ENCODE data around the gene SSBP4.

Gene SSBP4

DNA sequence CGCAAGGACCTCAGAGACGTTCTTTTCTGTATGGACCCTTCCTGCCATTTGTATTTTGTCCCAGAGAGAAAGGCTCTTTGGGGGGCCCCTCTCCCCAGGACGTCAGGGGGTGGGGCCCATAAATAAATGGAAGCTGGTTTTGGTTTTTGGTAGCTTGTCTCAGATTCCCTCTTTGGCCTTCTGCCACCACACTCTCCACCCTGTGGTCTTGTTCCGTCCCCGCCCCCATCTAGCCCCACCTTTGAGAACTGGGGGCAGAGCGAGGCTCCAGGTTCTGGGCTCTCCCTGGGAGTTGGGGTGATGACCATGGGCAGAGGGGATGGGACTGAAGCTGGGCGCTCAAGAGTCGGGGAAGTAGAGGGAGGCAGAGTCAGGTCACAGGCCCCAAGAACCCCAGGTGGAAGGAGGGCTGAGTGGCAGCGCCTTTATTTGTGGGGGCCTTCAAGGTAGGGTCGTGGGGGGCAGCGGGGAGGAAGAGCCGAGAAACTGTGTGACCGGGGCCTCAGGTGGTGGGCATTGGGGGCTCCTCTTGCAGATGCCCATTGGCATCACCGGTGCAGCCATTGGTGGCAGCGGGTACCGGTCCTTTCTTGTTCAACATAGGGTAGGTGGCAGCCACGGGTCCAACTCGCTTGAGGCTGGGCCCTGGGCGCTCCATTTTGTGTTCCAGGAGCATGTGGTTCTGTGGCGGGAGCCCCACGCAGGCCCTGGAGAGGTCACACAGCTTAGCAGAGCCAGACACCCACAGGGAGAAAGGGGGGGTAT is 15.4 kb downstream of the SSBP4 start:
- peaks cover 22% of the 10 kb centered on the region for H3K4me1 ChIP-seq (ENCODE audit: control insufficient read depth, insufficient read depth, low read length)
- H3K27me3 ChIP-seq (ENCODE audit: control insufficient read depth, insufficient read depth, low read length) = no peaks in the 10 kb centered on the region
- H3K9me3 ChIP-seq (ENCODE audit: control insufficient read depth, insufficient read depth, low read length) = no peaks in the 10 kb centered on the region
- no peak overlapping the region for H3K27ac ChIP-seq (ENCODE audit: low read length)
- H3K36me3 ChIP-seq (ENCODE audit: control insufficient read depth, insufficient read depth, low read length) = peaks cover 5% of the 10 kb centered on the region; the same call in 1 of the 2 replicates
- DNase-seq (ENCODE audit: low read depth, low spot score) = no peak
- H3K4me3 ChIP-seq (ENCODE audit: low read length) = no peak overlapping the region; the same call in 1 of the 2 replicates
- WGBS (ENCODE audit: insufficient coverage, insufficient read length) = no CpG with 5 or more reads among the region's 21 CpGs

DNA sequence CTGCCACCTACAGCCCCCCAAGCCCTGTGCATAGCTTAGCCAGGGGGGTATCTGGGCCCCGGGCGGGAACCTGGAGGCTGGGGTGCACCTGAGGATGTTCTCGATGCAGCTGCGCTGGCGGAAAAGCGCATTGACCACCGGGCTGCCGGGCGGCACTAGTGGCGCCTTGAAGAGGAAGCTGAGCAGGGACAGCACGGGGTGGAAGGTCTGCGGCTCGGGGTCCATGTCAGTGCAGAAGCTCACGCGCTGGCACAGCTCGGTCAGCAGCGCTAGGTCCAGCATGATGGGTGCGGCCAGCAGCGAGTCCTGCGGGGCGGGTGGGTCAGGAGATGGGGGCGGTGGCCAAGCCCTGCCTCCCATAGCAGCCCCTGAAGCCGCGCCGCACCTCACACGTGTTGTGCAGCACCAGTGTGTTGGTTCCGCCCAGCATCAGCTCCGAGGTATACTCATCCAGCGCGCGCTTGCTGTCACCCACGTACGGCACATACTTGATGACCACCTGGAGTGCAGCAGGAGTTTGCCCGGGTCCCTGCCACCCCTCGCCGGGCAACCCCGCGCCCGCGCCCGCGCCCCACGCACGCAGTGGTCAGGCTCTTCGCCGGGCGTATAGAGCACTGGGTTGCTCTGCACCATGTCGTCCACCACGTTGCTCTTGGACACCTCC is 16.1 kb downstream of the SSBP4 start:
- no peaks in the 10 kb centered on the region for H3K9me3 ChIP-seq (ENCODE audit: control insufficient read depth, insufficient read depth, low read length)
- H3K36me3 ChIP-seq (ENCODE audit: control insufficient read depth, insufficient read depth, low read length) = peaks cover 5% of the 10 kb centered on the region; the same call in 1 of the 2 replicates
- no peak overlapping the region for H3K4me3 ChIP-seq (ENCODE audit: low read length)
- no CpG with 5 or more reads among the region's 49 CpGs for WGBS (ENCODE audit: insufficient coverage, insufficient read length)
- no peaks in the 10 kb centered on the region for H3K27me3 ChIP-seq (ENCODE audit: control insufficient read depth, insufficient read depth, low read length)
- H3K27ac ChIP-seq (ENCODE audit: low read length) = no peak overlapping the region
- H3K4me1 ChIP-seq (ENCODE audit: control insufficient read depth, insufficient read depth, low read length) = peaks cover 19% of the 10 kb centered on the region
- no peak for DNase-seq (ENCODE audit: low read depth, low spot score)

DNA sequence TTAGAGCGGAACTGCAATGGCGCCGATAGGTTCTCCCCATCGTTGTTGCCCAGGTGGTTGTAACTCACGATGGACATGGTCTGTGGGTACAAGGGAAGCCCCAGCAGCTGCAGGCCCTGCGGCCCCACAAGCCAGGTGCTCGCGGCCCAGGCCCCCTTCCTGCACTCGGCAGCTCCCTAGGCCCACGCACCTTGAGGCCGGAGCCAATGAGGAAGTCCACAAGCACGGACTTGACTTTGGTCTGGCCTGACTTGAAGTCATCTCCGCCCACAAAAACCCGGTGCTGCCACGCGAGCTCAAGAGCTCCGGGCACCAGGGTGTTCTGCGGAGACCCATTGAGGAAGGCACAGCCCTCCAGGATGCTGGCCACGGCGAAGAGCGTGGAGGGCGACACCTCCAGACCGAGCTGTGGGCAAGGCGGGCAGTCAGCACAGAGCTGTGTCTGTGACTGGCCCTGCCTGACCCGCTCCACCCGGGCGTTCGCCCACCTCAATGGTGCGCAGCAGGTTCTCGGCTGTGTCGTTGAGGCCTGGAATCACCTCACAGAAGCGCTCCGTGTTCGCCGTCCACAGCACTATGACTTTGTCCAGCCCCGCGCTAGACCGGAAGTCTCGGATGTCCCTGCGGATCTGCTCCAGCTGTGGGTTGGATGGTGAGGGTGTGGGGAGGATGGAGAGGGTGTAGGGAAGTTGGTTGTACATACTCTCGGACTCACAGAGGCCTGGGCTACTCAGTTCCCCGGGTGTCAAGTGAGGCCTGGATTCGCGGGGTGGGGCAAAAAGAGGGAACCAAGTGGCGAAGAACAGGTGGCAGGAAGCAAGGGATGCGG is 16.9 kb downstream of the SSBP4 start:
- H3K27me3 ChIP-seq (ENCODE audit: control insufficient read depth, insufficient read depth, low read length) = no peaks in the 10 kb centered on the region
- no CpG with 5 or more reads among the region's 46 CpGs for WGBS (ENCODE audit: insufficient coverage, insufficient read length)
- H3K4me1 ChIP-seq (ENCODE audit: control insufficient read depth, insufficient read depth, low read length) = peaks cover 15% of the 10 kb centered on the region
- DNase-seq (ENCODE audit: low read depth, low spot score) = no peak
- peaks cover 5% of the 10 kb centered on the region; the same call in 1 of the 2 replicates for H3K36me3 ChIP-seq (ENCODE audit: control insufficient read depth, insufficient read depth, low read length)
- H3K27ac ChIP-seq (ENCODE audit: low read length) = no peak overlapping the region
- no peaks in the 10 kb centered on the region for H3K9me3 ChIP-seq (ENCODE audit: control insufficient read depth, insufficient read depth, low read length)
- H3K4me3 ChIP-seq (ENCODE audit: low read length) = no peak overlapping the region

DNA sequence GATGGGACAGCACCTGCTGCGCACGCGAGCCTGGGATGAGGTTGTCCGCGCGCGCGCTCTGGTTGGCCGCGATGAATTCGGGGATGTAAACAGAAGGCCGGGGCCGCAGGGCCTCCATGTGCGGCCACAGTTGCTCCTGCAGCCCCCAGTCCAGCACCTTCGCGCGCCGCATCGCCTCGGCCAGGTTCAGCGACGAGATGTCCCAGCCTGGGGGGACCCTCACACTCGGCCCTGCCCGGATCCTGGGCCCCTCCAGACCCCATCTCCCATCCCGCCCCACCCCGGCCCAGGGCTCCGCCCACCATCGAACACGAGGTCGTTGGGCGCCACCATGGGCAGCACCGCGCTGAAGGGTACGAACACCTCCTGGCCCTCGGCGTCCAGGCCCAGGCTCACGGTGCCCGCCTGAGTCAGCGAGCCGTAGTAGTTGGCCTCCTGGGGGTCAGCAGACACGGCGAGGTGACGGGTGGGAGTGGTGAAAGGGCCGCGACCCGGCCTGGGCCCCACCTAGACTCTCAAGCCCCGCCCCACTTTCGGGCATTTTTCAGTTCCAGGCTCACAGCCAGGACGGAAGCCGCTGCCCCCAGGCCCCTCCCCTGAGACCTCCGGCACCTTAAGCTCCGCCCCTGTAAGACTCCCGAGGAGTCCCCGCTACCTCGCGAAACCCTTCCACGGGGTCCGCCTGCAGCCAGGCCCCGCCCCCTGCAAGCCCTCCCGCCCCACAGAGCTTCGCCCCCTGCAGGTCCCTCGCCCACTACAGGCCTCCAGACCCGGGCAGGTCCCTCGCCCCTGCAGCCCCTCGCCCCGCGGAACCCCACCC is 17.7 kb downstream of the SSBP4 start:
- peaks cover 13% of the 10 kb centered on the region for H3K4me1 ChIP-seq (ENCODE audit: control insufficient read depth, insufficient read depth, low read length)
- H3K27me3 ChIP-seq (ENCODE audit: control insufficient read depth, insufficient read depth, low read length) = no peaks in the 10 kb centered on the region
- peaks cover 5% of the 10 kb centered on the region; the same call in 1 of the 2 replicates for H3K36me3 ChIP-seq (ENCODE audit: control insufficient read depth, insufficient read depth, low read length)
- H3K9me3 ChIP-seq (ENCODE audit: control insufficient read depth, insufficient read depth, low read length) = no peaks in the 10 kb centered on the region
- no CpG with 5 or more reads among the region's 67 CpGs for WGBS (ENCODE audit: insufficient coverage, insufficient read length)
- no peak for DNase-seq (ENCODE audit: low read depth, low spot score)
- H3K27ac ChIP-seq (ENCODE audit: low read length) = no peak overlapping the region
- H3K4me3 ChIP-seq (ENCODE audit: low read length) = peak overlapping the region; percentile 56; the same call in 1 of the 2 replicates

DNA sequence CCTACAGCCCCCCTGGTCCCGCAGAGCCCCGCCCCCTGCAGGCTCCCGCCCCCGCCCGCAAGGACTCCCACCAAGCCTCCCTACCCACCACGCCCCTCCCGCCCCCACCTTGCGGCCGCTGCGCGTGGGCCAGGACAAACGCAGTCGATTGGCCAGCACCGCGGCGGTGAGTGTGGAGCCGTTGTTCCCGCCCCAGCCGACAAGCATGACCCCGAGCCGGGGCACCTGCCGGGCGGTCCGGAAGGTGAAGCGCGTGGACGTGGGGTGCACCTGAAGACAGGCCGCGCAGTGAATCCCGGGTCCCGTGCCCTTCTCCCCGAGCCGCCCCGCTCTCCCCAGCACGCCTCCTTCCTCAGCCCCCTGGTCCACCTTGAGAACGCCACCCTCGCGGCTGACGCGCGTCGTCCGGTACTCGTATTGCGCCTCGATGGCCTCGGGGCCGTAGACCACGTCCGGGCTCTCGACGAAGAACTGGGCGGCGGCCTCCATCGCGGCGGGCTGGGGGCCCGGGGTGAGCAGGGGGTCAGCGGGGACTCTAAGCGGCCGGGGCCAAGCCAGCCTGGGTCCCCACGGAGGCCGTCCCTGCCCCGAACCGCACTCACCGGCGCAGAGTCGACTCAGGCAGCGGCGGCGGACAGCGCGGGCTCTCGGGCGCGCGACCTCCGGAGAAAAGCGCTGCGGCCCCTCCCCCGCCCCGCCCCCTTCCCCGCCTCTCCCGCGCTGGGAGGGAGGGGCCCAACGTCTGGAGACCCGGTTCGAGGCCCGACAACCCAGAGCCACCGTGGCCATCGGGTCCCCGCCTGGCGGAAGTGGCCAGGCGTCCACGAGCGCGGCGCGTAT is 18.5 kb downstream of the SSBP4 start, which contains the start of gene ISYNA1:
ISYNA1 (minus strand) TSS at position 643 of the 840 bp plus-strand sequence; CDS start at position 489, 154 bp downstream.
- DNase-seq (ENCODE audit: low read depth, low spot score) = no peak
- H3K4me1 ChIP-seq (ENCODE audit: control insufficient read depth, insufficient read depth, low read length) = peaks cover 12% of the 10 kb centered on the region

DNA sequence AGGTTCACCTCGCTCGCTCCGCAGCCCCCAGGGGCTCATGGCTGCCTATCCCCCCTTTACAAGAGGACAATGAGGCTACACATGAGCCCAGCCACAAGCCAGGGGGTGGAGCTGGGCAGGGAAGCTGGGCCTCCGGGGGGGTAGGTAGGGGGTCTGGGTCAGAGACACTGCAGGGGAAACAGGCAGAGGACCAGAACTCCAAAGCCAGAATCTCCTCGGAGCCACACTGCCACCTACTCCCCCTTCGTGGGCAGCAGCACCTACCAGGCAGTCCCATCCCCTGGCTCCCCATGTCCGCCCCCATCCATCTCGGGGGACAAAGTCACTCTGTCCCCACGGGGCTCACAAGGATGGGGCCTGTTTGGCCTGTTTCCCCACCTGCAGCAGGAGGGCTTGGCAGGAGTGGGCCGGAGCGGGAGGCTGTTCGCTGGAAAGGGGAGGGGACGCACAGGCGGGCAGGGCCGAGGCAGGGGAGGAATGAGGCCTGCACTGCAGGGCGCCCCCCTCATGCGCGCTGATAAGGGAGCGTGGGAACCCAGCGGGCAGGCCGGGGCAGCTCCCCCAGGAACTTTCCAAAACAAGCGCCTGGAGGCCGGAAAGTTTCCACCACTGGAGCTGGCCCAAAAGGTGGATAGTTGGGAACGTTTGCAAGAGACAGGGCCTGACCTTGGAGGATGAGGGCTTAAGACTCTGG is 19.3 kb downstream of the SSBP4 start:
- Histone ChIP-seq H3K4me3 (ENCODE audit: low read length) (peak overlapping the region; percentile 34; the same call in 1 of the 2 replicates), H3K27ac (ENCODE audit: low read length) (no peak overlapping the region), H3K4me1 (ENCODE audit: control insufficient read depth, insufficient read depth, low read length) (peaks cover 10% of the 10 kb centered on the region), H3K27me3 (ENCODE audit: control insufficient read depth, insufficient read depth, low read length) (no peaks in the 10 kb centered on the region), H3K36me3 (ENCODE audit: control insufficient read depth, insufficient read depth, low read length) (peaks cover 5% of the 10 kb centered on the region; the same call in 1 of the 2 replicates), H3K9me3 (ENCODE audit: control insufficient read depth, insufficient read depth, low read length) (no peaks in the 10 kb centered on the region)
- DNase-seq (ENCODE audit: low read depth, low spot score) = no peak
- no CpG with 5 or more reads among the region's 24 CpGs for WGBS (ENCODE audit: insufficient coverage, insufficient read length)

More for the DNA sequence above, 18.5 kb downstream of the SSBP4 start, which contains the start of gene ISYNA1:
- peaks cover 5% of the 10 kb centered on the region; the same call in 1 of the 2 replicates for H3K36me3 ChIP-seq (ENCODE audit: control insufficient read depth, insufficient read depth, low read length)
- H3K27me3 ChIP-seq (ENCODE audit: control insufficient read depth, insufficient read depth, low read length) = no peaks in the 10 kb centered on the region
- no CpG with 5 or more reads among the region's 99 CpGs for WGBS (ENCODE audit: insufficient coverage, insufficient read length)
- H3K27ac ChIP-seq (ENCODE audit: low read length) = no peak within 1 kb of the TSS
- H3K9me3 ChIP-seq (ENCODE audit: control insufficient read depth, insufficient read depth, low read length) = no peaks in the 10 kb centered on the region
- peak within 1 kb of the TSS; percentile 56; the same call in 1 of the 2 replicates for H3K4me3 ChIP-seq (ENCODE audit: low read length)

DNA sequence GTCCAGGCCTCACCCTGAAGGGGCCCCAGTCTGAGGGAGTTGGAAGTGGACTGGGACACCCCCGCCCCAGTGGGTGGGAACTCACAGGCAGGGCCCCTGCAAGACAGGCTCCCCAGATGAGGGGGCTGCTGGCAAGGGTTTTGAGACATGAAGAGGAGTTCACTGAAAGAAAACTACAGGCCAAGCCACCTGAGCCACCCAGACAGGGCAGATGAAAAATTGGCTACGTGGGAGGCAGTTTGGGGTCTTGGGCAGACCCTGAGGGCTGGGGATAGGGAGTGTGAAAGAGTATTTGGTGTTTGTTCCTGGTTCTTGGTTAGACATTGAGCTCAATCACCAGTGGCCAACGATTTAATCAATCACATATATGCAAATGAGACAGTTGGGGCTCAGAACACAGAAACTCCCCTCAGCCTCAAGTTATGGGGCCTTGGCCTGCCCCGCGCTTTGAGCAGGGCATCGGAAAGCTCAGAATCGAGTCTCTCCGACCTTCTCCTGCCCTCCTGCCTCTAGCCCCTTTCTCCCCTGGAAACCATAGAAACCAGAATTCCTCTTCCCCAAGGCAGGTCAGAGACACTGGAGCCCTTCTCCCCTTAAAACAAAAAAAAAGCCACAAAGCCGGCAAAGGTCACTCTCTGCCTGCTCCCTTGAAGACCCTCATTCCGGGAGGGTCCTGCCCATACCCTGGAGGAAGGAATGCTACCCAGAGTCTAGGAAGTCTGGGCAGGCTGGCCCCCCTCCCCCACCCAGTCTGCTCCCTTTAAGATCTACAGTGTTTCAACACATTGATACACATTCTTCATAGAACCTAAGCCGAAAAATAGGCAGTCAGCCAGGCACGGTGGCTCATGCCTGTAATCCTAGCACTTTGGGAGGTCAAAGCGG is 20.1 kb downstream of the SSBP4 start:
- no CpG with 5 or more reads among the region's 13 CpGs for WGBS (ENCODE audit: insufficient coverage, insufficient read length)
- no peak overlapping the region for H3K27ac ChIP-seq (ENCODE audit: low read length)
- H3K9me3 ChIP-seq (ENCODE audit: control insufficient read depth, insufficient read depth, low read length) = no peaks in the 10 kb centered on the region
- H3K4me1 ChIP-seq (ENCODE audit: control insufficient read depth, insufficient read depth, low read length) = peaks cover 10% of the 10 kb centered on the region
- H3K36me3 ChIP-seq (ENCODE audit: control insufficient read depth, insufficient read depth, low read length) = peaks cover 5% of the 10 kb centered on the region; the same call in 1 of the 2 replicates
- H3K27me3 ChIP-seq (ENCODE audit: control insufficient read depth, insufficient read depth, low read length) = no peaks in the 10 kb centered on the region
- no peak overlapping the region for H3K4me3 ChIP-seq (ENCODE audit: low read length)
- no peak for DNase-seq (ENCODE audit: low read depth, low spot score)

DNA sequence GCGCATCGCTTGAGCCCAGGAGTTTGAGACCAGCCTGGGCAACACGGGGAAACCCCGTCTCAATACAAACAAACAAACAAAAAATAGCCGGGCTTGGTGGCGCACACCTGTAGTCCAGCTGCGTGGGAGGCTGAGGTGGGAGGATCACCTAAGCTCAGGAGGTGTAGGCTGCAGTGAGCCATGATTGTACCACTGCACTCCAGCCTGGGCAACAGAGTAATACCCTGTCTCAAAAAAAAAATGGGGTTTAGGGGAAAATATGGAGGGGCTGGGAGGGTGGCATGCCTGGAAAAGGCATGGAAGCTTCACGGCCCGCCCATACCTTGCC is 20.7 kb downstream of the SSBP4 start:
- H3K4me3 ChIP-seq (ENCODE audit: low read length) = no peak overlapping the region
- no peaks in the 10 kb centered on the region for H3K27me3 ChIP-seq (ENCODE audit: control insufficient read depth, insufficient read depth, low read length)
- H3K27ac ChIP-seq (ENCODE audit: low read length) = no peak overlapping the region
- H3K4me1 ChIP-seq (ENCODE audit: control insufficient read depth, insufficient read depth, low read length) = peaks cover 10% of the 10 kb centered on the region
- H3K36me3 ChIP-seq (ENCODE audit: control insufficient read depth, insufficient read depth, low read length) = peaks cover 11% of the 10 kb centered on the region; the same call in 1 of the 2 replicates
- no CpG with 5 or more reads among the region's 9 CpGs for WGBS (ENCODE audit: insufficient coverage, insufficient read length)
- no peaks in the 10 kb centered on the region for H3K9me3 ChIP-seq (ENCODE audit: control insufficient read depth, insufficient read depth, low read length)
- DNase-seq (ENCODE audit: low read depth, low spot score) = no peak

Measured in iPS DF 6.9 (cell line).